GDM1 (cell line): ENCODE data around the gene COMT.
"Not testable (repeated sequence)": the region's sequence is repeated elsewhere in the genome, so short reads cannot be mapped to it uniquely, and the experiment has no call there.

Experiments
- DNase-seq: peaks from one replicate; lab custom pipeline; 2025; lab: John Stamatoyannopoulos, UW

Gene COMT

GRCh38 chr22:19929586-19930550 lies 11.7 kb upstream of the COMT start:
- no peak for DNase-seq

- DNase-seq = no peak
These were observed 10.8 kb upstream of the COMT start for GRCh38 chr22:19930551-19931486.

GRCh38 chr22:19931514-19931913 lies 10.1 kb upstream of the COMT start:
- DNase-seq = no peak

GRCh38 chr22:19932367-19933206 lies 9.0 kb upstream of the COMT start:
- DNase-seq = peak; percentile 25

- no peak for DNase-seq
These were observed 8.0 kb upstream of the COMT start for GRCh38 chr22:19933341-19934241.

GRCh38 chr22:19935123-19935718 lies 6.4 kb upstream of the COMT start:
- not testable (repeated sequence) for DNase-seq

- DNase-seq = no peak
These were observed 5.1 kb upstream of the COMT start for GRCh38 chr22:19936513-19936912.

GRCh38 chr22:19937616-19938473 lies 3.7 kb upstream of the COMT start:
- no peak for DNase-seq

- no peak for DNase-seq
These were observed 822 bp upstream of the COMT start for GRCh38 chr22:19940536-19941364.

- DNase-seq = peak; percentile 47
These were observed 847 bp downstream of the COMT start for GRCh38 chr22:19942157-19943081.

GRCh38 chr22:19943082-19944026 lies 1.8 kb downstream of the COMT start:
- no peak for DNase-seq

GRCh38 chr22:19948057-19948760 lies 6.6 kb downstream of the COMT start:
- no peak for DNase-seq

GRCh38 chr22:19951346-19951745 lies 9.8 kb downstream of the COMT start:
- DNase-seq = no peak

- peak; percentile 34 for DNase-seq
These were observed 13.9 kb downstream of the COMT start for GRCh38 chr22:19955241-19956128.
